Cerebellar cortex (tissue), 1 donor: ENCODE results near the gene ERICH6.
"Not testable (repeated sequence)": the region's sequence is repeated elsewhere in the genome, so short reads cannot be mapped to it uniquely, and the experiment has no call there.

ENCODE experiments used
- DNase-seq: peaks from one replicate; pipeline ENCODE4 v3.0.0-alpha.2; 2015; ENCODE audit warnings: low spot score

Gene ERICH6

DNA sequence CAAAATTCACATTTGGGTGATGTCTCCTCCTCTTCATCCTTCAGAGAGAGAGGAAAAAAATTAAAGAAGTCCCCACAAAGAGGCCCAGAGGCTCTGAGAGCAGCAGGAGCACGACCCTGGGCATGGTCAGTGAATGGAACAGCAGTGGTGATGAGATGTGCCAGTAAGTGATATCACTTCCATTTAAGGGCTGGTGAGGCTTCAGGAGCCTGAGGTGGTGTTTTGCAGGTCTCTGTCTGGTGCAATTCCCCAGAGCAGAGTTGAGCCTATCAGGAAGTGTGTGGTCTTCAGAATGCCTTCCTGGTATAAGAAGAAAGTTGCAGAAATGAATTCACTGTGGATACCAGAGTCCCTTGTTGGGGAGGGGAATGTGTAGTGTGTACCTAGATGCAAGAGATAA lies 21.4 kb downstream of the ERICH6 start:
- no peak for DNase-seq

- DNase-seq, result no peak
These were observed 22.7 kb downstream of the ERICH6 start for GRCh38 chr3:150681057-150681456.

DNA sequence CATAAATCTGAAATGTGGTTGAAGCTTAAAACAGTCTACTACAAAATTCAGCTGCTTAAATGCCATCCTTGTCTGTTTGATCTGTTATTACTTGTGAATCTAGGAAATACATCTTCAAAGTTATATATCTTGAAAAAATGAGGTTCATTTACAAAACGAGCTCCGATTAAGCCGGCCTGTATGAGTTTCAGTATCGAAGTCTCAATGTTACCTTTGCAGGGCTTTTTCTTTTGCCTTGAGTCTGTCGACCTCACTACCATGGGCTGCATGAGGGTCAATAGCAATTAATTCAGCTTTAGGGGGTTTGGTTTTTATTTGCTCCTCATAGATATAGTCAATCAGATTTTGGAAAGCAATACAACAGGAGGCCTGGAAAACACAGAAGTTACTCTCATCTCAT lies 23.2 kb downstream of the ERICH6 start:
- DNase-seq, result no peak

DNA sequence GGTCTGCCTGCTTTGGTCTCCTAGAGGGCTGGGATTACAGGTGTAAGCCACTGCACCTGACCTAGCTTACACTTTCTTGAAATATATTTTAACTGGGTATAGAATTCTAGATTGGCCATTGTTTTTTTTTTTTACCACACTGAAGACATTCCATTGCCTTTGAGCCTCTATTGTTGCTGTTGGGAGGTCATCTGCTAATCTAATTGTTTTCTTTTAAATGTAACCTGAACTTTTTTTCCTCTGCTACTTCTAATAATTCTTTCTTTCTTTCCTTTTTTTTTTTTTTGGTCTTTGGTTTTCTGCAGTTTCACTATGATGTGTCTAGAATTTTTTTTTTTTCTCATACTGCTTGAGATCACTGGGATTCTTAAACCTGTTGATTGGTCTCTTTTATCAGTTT lies 28.1 kb downstream of the ERICH6 start:
- DNase-seq, result no peak

- no peak for DNase-seq
These were observed 29.8 kb downstream of the ERICH6 start for GRCh38 chr3:150673966-150674365.

- no peak for DNase-seq
These were observed 37.6 kb downstream of the ERICH6 start for GRCh38 chr3:150666167-150666566.

- DNase-seq, result no peak
These were observed 40.3 kb downstream of the ERICH6 start for GRCh38 chr3:150663461-150663860.

GRCh38 chr3:150662410-150663200 lies 41.1 kb downstream of the ERICH6 start:
- no peak for DNase-seq

DNA sequence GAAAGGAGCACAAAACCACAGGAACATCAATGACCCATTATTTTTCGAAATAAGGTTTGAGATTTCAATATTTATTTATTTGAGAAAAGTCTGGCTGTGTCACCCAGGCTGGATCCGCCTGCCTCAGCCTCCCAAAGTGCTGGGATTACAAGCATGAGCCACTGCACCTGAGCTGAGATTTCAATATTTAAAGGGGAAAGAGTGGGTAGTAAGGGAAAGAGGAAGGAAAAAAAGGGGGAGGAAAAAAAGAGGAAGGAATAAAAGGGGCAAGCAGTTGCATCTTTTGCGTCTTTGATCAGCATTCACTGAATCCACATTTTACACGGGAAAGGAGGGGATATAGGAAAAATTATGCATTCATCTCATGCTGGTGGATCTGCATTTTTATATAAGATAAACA lies 47.4 kb downstream of the ERICH6 start:
- no peak for DNase-seq

GRCh38 chr3:150653110-150653561 lies 50.6 kb downstream of the ERICH6 start:
- DNase-seq, result no peak

GRCh38 chr3:150640256-150640655 lies 63.5 kb downstream of the ERICH6 start:
- DNase-seq, result no peak

- DNase-seq, result no peak
These were observed 64.5 kb downstream of the ERICH6 start for GRCh38 chr3:150639262-150639661.

- DNase-seq, result no peak
These were observed 67.5 kb downstream of the ERICH6 start for GRCh38 chr3:150636258-150636657.

- no peak for DNase-seq
These were observed 68.2 kb downstream of the ERICH6 start for GRCh38 chr3:150635526-150635925.

GRCh38 chr3:150635076-150635475 lies 68.6 kb downstream of the ERICH6 start:
- DNase-seq, result no peak

DNA sequence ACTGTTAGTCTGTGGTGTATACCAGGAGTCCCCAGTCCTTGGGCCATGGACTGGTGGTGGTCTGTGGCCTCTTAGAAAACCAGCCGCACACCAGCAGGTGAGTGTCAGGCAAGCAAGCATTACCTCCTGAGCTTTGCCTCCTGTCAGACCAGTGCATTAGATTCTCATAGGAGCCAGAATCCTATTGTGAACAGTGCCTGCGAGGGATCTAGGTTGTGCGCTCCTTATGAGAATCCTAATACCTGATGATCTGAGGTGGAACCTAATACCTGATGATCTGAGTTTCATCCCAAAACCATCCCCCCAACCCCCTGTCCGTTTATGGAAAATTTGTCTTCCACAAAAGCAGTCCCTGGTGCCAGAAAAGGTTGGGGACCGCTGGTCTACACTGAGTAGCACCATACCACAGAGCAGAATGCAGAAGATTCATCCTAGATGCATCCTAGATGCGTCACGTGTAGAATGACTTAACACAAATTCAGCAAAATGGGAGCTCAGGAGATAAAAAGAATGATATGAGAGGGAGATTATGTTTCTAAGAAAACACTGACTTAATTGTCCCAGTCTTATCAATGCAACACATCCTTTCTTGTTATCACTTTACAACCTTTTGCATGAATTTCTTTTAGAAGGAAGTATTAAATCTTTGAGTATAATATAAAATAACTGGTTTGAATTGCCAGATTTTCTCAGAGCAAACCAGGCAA lies 72.1 kb downstream of the ERICH6 start:
- DNase-seq, result no peak

DNA sequence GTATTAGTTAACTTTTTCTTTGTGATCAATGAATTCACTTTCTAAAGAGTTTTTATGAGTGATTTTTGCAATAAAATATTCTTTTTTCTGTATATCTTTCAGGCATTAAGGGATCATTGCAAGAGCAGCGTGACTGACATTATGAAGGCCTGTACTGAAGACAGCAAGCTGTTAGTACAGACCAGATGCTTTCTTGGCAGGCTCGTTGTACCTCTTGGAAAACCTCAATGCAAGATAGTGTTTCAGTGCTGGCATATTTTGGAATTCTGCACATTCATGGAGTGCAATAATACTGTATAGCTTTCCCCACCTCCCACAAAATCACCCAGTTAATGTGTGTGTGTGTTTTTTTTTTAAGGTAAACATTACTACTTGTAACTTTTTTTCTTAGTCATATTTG lies 76.2 kb downstream of the ERICH6 start:
- DNase-seq, result no peak

DNA sequence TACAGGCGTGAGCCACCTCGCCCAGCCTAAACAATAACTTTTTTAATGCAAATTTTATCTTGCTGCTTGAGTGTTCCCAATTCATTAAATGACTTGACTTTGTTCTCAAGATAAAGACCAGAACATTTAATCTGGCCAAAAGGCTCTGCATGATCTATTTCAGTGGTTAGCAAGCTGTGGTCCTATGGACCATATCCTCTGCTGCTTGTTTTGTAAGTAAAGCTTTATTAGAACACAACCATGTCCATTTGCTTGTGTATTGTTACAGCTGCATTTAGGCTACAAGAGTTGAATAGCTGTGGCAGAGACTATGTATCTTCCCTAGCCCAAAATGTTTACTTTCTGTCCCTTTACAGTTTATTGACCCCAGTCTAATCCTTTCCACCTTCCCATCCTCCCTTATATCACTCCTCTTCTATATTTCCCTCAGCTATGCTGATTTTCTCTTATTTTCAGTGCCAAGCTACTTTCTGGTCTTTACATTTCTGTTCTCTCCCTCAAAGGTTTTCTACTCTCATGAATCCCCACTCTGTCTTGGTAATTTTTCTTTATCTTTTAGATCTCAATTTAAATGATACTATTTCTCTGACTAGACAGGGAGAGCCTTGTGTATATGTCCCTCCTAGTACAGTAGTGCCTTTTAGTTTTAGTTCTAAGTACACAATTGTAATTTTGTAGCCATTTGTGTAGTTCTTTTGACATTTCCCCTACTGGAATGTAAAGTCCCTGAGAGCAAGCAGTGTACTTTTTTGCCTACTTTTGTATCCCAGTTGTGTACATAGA lies 77.4 kb downstream of the ERICH6 start:
- no peak for DNase-seq

DNA sequence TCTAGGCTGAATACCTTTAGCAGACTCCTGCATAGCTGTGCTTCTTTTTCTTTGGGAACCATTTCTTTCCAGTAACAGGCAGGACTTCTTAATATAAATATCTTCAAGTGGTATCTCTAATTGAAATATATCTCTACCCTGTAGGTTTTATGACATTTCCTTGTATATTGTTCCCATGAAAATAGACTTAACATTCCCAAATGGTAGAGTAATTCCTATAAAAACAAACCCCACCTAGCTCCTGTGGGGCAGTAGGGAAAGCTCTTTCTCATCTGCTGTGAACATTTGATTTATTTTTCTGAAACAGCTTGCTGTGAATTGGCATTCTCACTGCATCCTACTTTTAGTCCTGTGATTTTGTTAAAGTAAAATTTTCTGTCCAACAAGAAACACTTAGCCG lies 79.8 kb downstream of the ERICH6 start:
- no peak for DNase-seq

DNA sequence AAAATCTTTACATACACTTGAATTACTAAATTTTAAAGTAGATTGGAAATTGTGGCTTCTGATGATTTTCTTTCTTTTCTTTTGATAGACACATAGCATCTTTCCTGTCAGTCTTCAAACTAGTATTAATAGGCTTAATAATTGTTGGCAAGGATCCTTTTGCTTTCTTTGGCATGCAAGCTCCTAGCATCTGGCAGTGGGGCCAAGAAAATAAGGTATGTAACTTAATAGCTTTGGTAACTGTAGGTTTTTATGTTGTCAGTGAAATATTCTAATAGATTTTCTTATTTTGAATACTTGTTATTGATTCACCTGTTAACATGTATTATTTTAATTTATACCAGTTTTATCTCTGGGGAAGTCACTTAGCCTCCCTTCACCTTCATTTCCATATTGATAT lies 80.8 kb downstream of the ERICH6 start:
- DNase-seq, result not testable (repeated sequence)

DNA sequence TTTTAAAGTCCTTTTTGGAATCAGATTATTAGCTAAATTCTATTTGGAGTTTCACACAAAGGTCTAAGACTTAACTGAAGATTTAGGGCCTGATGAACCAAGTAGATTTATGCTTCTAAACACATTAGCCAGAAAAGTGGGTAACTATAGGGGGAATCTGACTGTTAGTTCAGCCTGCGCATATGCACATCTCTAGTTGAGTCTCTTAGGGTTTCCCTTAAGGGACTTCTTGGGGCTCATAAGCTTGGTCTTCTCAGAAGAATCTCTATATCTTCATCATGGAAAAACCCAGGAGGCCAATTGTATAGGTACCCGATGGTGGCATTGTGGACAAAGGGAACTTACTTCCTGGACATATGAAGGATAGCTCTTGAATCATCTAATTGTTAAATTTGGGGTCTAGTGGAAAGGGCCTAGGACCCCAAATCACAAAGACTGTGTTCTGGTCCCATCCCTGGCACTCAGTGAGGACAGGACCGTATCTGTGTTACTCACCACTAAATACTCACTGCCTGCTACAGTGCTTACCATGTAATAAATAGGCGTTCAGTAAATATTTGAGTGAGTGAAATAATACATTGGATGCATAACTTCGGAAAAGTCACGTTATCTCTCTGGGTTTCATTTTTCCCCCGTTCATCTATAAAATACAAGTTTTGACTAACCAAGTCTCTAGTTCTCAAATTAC lies 83.6 kb downstream of the ERICH6 start:
- DNase-seq, result no peak
